HG03060 (cell line): ENCODE results near the gene NFS1.
"Not testable (repeated sequence)": the region's sequence is repeated elsewhere in the genome, so short reads cannot be mapped to it uniquely, and the experiment has no call there.

Source experiments
- ATAC-seq: cut with Tn5 transposase; IDR thresholded peaks from one replicate; pipeline ENCODE4 v1.9.1; 2021; ENCODE audit warnings: low read depth, moderate number of reproducible peaks; ENCODE audit not compliant: unreplicated experiment

The NFS1 gene

DNA sequence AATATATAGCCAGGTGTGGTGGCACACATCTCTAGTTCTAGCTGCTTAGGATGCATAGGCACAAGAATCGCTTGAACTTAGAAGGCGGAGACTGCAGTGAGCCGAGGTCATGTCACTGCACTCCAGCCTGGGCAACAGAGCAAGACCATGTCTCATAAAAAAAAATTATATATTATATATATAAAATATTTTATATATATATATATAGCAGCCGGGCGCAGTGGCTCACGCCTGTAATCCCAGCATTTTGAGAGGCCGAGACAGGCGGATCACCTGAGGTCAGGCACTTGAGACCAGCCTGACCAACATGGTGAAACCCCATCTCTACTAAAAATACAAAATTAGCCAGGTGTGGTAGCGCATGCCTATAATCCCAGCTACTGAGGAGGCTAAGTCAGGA lies 13.8 kb downstream of the NFS1 start:
- not testable (repeated sequence) for ATAC-seq

DNA sequence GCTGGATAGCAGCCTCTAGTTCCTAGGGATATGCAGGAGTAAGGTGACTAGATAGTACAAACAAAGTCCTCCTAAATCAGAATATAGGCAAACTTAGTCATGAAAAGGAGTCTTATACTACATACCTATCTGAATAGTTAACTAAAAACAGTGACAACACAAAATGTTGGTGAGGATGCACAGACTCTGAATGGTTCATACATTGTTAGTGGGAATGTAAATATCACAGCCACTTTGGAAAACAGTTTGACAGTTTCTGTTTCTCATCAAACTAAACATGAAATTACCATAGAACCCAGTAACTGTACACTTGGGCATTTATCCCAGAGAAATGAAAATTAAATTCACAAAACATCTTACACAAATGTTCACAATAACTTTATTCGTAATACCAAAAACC lies 17.2 kb downstream of the NFS1 start:
- no peak for ATAC-seq

DNA sequence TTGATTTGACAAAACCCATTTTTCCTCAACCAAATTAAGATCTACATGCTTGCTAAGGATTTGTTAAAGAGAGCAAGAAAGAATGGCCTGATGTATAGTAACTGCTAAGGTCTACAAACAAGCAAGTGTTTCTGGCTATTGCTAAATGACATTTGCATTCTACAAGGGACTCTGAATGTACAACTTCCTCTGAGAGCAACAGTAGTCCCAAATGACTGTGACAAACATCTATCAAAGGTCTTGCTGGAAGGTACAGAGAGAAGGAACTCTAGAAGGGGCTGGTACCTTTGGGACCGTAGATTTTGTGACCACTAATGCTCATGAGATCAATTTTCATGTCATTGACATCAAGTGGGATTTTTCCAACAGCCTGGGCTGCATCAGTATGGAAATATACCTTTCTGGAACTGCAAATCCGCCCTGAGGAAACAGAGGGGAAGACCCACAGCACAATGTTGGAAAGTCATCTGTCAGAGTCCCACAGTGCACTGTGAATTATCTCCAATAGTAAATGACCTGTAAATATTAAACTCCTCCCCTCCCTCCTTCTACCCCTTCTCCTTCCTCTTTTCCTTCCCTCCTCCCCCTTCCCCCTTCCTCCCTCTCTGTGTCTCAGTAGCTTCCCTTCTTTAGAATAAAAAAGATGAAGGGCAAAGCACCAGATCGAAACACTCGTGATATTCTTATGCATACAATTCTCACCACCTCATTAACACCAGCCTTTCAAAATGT lies 18.5 kb downstream of the NFS1 start:
- no peak for ATAC-seq

DNA sequence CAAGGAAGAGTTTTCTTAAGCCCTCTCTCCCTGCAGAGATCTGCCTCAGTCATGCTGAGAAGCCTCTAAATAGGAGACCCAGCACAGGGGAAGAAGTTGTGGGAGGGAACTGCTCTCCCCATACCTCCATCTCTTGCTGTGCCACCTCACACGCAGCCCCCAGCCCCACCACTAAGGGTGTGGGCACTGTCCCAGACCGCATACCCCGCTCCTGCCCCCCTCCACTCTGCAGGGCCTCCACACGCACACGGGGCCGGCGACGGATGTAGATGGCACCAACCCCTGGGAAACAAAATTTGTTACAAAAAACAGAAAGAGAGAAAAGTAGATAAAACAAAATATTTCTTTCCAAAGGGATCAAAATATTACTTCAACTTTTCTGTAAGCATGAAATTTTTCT lies 24.2 kb downstream of the NFS1 start:
- ATAC-seq = no peak

DNA sequence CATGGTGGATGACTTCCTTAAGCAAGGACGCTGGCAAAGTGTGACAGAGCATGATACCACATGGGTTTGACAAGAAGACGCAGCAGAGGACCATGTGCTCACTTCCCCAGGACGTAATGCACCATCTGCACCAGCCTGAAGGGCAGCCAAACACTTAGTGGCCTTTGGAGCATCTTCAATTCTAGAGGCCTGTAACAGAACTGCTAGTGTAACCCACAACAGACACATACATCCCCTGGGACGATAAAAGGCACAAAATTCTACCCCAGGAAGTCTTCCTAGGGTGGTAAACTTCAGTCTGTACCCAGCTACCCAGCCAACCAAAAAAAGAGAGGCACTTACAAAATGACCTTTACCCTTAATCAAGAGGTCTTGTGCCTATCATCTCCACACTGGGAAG lies 25.3 kb downstream of the NFS1 start:
- ATAC-seq = no peak

DNA sequence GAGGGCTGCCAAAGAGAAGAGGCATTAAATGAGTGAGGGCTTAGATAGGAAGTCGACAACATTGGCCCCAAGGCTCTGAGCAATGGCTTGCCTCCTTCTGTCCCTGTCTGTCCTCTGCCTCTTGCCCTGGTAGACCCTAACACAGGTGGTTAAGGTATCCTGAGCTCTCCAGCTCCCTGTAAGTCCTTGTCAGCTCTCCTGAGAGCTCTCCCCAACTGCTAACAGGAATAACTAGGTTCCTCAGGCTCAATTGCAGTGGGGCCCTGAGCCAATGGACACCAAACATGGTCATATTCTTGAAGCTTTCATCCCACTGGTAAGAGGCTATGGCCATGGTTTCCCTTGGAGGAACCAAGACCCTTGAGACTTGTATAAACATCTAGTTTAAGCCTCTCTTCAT lies 29.5 kb downstream of the NFS1 start:
- no peak for ATAC-seq

DNA sequence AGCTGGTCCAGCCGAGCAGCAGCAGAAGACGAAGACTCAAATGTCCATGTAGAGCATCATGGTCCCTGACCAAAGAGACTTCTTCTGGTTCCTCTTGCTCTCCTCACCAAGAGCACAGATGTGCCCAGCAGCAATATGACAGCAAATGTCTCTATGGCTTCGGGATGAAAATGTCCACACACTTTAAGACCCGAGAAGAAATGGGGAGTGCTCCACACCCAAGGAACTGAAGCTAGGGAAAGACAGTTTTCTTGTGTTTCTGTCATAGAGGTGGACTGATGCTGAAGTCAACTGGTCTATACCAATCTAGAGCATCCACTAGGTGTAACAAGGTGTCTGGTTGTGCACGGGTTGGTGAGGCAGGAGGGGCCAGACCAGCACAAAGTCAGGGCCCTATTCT lies 29.9 kb downstream of the NFS1 start:
- no peak for ATAC-seq

DNA sequence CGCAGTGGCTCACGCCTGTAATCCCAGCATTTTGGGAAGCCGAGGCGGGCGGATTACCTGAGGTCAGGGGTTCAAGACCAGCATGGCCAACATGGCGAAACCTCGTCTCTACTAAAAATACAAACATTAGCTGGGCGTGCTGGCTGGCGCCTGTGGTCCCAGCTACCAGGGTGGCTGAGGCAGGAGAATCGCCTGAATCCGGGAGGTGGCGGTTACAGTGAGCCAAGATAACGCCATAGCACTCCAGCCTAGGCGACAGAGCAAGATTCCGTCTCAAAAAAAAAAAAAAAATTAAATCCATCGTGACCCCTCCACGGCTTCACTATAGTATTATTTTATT lies 33.2 kb downstream of the NFS1 start:
- ATAC-seq = no peak

DNA sequence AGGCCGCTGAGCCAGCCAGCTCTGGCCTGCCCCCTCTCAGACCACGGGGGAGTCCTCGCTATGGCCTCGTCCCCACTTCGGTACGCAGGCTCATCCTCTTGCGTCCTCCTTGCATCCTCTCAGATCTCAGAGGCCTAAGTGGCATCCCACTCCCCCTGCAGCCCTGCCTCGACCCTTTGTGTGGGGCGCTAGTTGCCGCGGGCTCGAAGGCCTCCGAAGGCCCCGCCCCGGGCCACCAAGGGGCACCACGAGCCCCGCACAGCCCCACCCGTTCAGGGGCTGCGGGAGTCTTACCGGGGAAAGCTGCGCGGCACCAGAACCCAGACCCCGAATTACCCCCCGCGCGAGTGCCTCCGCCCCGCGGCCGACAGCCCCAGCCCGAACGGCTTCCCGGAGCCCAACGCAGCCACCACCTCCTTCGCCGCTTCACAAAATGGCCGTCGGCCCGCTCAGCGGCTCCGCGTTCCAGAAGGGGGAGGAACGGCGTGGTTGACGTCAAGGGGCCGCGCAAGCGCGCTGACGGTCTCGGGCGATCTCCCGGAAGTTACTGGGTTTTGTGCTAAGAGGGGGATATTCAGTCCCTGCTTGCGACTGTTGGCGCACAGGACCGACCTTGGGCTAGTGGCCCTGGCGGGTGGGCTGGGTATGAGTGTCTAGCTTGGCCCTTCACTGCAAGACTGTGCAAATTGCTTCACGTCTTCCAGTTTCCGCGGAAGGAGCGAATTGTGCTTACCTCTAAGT lies 34.5 kb downstream of the NFS1 start, which contains the start of the genes CPNE1 and RBM12:
TSS of gene CPNE1 (minus strand) at position 435 of the 741 bp plus-strand sequence. CDS start 31,977 bp downstream, outside the sequence.
TSS of gene RBM12 (minus strand) at position 435 of the 741 bp plus-strand sequence. CDS start 9,578 bp downstream, outside the sequence.
- no peak for ATAC-seq

DNA sequence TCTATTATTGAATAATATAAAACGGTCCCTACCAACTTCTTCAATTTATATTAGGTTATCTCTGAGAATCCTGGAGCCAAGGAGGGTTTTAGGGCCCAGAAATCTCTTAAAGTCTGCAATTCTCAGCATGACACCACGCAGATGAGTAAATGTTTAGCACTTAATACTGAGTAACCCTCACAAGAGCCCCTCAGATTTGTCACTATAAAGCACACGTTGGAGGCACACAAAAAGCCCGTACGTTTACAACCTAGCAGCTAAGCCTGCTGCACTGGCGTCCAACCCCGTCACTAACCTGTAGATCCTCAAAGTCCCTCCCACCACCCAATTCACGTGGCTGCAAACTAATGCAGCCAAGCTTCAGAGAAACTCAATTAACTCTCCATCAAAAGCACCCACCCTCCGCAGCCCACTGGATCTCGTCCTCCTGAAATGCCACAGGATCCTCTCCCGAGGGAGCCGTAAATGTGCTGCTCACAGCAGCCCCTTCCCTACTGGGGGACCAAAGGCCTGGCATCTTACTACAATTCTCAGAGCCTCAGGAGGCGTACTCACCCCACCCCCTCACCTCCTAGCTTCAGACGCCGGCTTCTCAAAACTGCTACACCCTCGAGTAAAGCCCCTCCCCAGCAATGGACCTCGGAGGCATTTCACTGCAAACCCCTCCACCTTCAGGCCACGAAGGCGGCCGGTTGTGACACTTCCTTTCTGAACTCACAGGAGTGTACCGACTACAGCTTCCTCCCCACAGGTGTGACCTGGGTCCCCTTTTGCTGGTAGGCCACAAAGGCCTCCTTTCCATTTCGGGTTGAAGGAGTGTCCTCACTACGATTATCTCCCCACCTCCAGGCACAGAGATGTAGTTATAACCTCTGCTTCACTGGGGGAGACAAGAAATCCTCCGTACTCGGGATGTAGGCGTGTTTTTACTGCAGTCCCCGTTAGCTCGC lies 35.4 kb downstream of the NFS1 start:
- no peak for ATAC-seq

DNA sequence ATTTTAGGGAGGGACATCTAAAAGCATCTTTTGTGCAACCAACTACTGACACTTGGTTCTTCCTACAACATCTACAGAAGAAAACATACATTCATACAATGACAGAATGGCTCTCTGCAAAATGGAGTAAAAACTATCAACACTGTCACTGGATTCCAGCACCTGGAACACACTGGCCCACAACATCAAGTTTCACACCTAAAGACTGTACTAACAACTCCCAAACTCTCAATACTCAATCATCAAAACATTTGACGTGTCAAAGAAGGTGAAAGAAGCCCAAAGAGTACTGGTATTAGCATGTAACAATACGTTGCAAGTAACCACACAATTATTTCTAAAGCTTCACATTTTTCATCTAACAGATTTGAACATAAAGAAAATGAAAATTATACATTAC lies 36.6 kb downstream of the NFS1 start:
- no peak for ATAC-seq

DNA sequence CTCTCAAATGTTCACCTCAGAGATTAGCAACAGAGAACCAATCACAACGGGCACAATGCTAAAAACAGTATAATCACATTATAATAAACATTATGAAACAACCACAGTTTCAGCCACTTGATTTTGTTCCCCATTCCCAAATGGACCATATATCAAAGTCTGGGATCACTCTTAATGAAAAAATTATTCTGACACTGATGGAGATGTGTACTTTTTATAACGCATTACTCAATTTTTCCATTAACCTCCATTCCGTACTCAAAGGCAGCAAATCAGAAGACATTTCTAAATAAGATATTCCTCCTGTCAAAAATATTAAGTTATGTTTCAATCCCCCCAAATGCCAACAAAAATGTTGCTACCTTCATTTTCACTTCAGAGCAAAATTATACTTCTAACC lies 37.2 kb downstream of the NFS1 start:
- no peak for ATAC-seq

DNA sequence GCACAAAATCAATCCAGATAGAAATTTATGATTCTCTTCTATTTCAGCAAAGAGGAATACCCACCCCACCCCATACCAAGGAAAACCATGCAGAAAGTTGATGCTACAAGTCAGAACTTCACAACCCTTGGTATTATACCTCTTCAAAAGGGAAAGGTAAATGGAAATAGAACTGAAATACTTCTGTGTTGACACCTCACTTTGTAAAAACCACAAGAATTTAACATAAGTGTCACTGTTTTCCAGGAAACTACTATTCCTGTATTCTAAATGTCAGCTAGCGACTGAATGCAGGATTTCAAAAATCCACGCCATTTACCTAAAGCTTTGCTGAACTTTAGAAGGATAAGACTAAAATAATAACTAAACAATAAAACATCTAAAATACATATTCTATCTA lies 38.1 kb downstream of the NFS1 start:
- no peak for ATAC-seq

DNA sequence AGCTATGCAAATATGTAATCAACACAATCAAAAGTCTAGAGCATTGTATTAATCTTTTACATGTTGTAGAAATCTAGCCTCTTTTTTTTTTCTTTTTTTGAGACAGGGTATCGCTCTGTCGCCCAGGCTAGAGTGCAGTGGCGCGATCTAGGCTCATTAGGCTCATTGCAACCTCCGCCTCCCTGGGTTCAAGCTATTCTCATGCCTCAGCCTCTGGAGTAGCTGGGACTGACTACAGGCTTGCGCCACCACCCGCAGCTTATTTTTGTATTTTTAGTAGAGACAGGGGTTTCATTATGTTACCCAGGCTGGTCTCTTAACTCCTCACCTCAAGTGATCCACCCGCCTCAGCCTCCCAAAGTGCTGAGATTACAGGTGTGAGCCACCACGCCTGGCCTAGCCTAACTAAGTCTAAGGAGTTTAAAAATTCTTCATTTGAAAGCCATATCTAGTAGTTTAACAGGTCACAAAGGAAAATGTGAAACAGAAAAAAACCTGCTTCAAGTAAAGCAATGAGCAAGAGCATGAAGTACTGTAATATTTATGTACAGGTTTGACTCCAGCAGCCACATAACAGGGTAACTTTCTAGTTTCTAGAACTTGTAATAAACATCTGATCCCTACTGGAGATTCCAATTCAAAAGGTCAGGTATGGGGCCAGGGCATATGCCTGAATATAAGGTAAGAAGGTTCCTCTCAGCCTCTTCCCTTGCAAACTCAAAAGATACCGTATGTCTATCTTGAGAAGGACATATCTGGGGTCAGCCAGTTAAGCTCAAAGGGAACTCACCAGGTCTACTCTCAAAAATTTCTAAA lies 38.8 kb downstream of the NFS1 start:
- ATAC-seq = no peak

DNA sequence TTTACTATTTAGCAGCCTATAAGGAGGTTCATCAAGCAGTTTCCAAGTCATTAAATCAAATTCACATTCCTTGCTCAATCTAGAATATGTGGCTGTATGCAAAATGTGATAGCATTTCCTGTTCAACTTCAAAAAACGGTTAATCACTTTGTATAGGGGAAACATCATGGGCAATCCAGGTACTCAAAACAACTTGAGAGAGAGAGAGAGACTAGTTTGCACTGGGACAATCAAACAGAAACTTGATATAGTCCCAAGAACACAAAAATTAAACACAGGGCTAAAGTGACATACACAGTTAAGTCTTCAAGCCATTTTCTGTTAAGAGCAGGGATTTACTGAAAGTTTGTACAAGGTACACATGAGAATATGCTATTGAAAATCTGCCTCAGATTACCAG lies 41.9 kb downstream of the NFS1 start:
- no peak for ATAC-seq

DNA sequence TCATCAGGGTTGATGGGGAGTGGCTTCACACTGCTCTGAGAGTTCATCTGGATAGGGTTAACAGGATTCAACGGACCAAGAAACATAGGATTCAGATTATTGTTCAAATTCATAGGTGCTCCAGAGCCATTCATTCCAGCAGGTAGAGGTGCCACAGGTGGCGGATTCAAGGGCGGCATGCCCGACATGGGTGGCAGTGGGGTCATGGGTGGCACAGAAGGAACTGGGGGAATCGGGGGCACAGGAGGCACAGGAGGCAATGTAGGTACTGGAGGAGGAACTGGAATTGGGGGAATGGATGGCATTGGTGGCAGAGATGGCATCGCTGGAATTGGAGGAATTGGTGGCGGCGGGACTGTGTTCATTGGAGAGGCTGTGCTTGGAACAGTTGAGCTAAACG lies 44.7 kb downstream of the NFS1 start:
- no peak for ATAC-seq

DNA sequence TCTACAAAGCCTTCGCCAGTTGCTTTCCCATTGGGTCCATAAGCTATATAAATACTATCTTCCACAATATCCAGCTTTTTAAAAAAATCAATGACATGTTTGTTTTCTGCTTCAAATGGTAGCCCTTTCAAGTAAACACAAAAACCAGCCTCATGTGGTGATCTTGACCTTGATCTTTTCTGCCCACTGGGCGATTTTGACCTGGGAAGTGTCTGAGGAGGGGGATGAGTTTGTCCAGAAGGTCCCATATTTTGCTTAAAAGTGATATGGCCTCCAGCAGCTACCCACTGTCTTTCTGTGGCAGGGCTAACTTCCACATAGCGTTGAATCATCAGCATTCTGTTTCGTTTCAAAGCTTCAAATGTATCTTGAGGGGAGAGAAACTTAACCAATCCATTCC lies 45.3 kb downstream of the NFS1 start:
- no peak for ATAC-seq

DNA sequence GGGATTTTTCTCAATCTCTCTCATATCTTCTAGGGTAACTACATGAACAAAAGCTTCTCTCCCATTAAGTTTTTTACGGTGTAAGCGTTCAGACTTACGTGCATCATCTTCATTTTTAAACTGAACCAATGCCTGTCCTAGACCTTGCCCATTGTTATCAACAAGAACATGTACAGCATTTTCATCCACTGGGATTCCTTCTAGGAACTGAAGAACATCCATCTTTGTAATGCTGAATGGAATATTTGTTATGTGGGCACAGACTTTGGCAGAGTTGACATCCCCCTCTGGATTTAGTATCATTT lies 45.8 kb downstream of the NFS1 start:
- ATAC-seq = no peak

DNA sequence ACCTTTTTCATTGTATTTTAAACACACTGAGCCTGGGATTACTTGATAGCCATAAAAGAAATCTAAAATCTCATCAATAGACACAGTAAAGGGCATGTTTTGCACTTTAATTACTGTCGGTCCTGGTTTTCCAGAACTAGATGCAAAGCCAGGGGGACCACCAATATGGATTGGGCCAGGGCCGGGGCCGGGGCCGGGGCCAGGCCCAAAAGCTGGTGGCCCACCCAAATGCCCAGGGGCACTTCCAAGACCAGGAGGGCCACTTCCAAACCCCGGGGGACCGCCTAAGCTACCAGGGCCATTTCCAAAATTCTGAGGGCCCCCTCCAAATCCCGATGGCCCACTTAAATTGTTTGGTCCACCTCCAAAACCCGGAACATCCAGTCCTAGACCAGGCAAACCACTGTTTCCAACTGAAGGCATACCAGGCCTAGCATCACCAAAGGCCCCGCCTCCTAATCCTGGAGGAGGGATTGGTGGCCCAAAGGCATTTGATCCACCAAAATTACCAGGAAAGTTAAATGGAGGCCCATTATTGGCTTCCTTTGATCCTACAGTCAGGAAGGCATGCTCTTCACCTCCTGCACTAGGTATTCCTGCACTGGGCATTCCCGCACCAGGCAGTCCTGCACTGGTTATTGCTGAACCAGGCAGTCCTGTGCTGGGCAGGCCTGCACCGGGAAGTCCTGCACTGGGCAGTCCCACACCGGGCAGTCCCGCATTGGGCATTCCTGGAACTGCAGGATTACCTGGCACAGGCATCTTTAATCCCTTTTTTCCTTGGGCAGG lies 46.3 kb downstream of the NFS1 start:
- no peak for ATAC-seq

DNA sequence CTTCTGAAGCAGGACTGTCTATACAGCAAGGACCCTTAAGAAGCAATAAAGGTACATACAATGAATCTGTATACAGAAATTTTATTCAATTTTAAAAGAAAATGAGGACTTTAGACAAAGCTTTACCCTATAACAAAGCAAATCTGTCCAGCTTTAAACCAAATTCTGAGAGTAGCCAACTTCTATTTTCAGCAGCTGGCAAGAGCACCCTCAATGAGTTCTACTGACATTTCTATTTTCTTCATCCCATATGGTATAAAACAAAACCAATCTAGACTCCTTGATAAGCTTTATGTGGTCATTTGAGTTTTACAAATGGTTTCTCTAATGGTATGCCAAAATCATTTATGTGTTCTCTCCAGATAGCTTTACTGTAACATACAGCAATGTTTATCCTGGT lies 47.2 kb downstream of the NFS1 start:
- ATAC-seq = no peak
